PC-3 (cell line): Measurements from ENCODE around the gene CDC25B.

ENCODE experiments used
- EZH2 ChIP-seq: fragments of 300-600 bp; sonication (generic); IDR thresholded peaks from one replicate; pipeline ENCODE4 v1.6.1; 2017; ENCODE audit warnings: antibody characterized with exemption, mild to moderate bottlenecking, low read length; ENCODE audit not compliant: unreplicated experiment
- EZH2phosphoT487 ChIP-seq: fragments of 300-600 bp; sonication (generic); IDR thresholded peaks from 2 replicates; pipeline ENCODE4 v1.6.1; 2018; ENCODE audit warnings: mild to moderate bottlenecking, antibody characterized with exemption, low read length, borderline replicate concordance
- TF ChIP-seq, protein P1 (sequence below): fragments of 300-600 bp; sonication (generic); conservative IDR thresholded peaks from 2 replicates; pipeline ENCODE4 v1.5.1; 2017; ENCODE audit warnings: antibody characterized with exemption, low read depth, mild to moderate bottlenecking, low read length

DNA sequence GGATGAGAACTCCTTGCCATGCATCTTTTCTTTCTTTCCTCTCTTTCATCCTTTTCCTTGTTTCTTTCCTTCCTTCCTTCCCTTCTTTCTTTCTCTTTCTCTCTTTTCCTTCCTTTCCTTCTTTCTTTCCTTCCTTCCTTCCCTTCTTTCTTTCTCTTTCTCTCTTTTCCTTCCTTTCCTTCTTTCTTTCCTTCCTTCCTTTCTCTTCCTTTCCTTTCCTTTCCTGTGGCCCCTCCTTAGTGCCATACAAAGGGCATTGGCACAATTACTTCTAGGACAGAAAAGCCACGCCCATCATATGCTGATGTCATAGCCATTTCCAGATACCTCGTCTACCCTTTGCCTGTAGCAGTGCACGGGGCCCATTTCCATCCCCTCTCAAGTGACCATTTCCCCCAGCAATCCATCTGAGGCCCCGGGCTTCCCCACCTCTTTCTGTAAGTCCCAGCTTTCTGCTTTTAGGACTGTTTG lies 7.4 kb upstream of the CDC25B start:
- no peak for TF ChIP-seq EZH2phosphoT487
- TF ChIP-seq, protein P1, sequence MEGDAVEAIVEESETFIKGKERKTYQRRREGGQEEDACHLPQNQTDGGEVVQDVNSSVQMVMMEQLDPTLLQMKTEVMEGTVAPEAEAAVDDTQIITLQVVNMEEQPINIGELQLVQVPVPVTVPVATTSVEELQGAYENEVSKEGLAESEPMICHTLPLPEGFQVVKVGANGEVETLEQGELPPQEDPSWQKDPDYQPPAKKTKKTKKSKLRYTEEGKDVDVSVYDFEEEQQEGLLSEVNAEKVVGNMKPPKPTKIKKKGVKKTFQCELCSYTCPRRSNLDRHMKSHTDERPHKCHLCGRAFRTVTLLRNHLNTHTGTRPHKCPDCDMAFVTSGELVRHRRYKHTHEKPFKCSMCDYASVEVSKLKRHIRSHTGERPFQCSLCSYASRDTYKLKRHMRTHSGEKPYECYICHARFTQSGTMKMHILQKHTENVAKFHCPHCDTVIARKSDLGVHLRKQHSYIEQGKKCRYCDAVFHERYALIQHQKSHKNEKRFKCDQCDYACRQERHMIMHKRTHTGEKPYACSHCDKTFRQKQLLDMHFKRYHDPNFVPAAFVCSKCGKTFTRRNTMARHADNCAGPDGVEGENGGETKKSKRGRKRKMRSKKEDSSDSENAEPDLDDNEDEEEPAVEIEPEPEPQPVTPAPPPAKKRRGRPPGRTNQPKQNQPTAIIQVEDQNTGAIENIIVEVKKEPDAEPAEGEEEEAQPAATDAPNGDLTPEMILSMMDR = no peak
- TF ChIP-seq EZH2 = no peak
